Brain microvascular endothelial cell (primary cell): ENCODE measurements around the gene CELA3A.

Source experiments
- DNase-seq: peaks from one replicate; pipeline ENCODE4 v3.0.0-alpha.2; 2020
- H3K27ac ChIP-seq: fragments of 250-450 bp; sonication (Bioruptor Pico); 2 replicates; pipeline ENCODE4 v1.5.1; 2020; ENCODE audit warnings: mild to moderate bottlenecking, moderate library complexity
- H3K27me3 ChIP-seq: fragments of 250-450 bp; sonication (Bioruptor Pico); replicated peaks from 2 replicates; pipeline ENCODE4 v1.5.1; 2020; ENCODE audit warnings: mild to moderate bottlenecking
- H3K36me3 ChIP-seq: fragments of 250-450 bp; sonication (Bioruptor Pico); replicated peaks from 2 replicates; pipeline ENCODE4 v1.5.1; 2020; ENCODE audit warnings: mild to moderate bottlenecking
- H3K4me3 ChIP-seq: 2 replicates; pipeline ENCODE4 v1.5.1; 2011; ENCODE audit warnings: low read depth, mild to moderate bottlenecking, control low read depth, low read length, moderate library complexity
- CTCF ChIP-seq: IDR thresholded peaks from 2 replicates; pipeline ENCODE4 v1.5.1; 2011; ENCODE audit warnings: low read depth, mild to moderate bottlenecking, moderate library complexity, low read length, control low read depth, inconsistent platforms; ENCODE audit errors: missing control alignments
- in situ Hi-C: cut with HindIII; loops from 2 replicates; pipeline ENCODE4 v1.10.0; 2017; ENCODE audit warnings: low sequenced_read_pairs, low pct_ligation_motif_present

The CELA3A gene

GRCh38 chr1:22053017-22053860 lies 51.8 kb downstream of the CELA3A start:
- peak; percentile 45 for DNase-seq
- Histone ChIP-seq H3K27me3 (no peaks in the 10 kb centered on the region), H3K4me3 (peak overlapping the region; percentile 98), H3K36me3 (peaks cover 10% of the 10 kb centered on the region), H3K27ac (peak overlapping the region; percentile 97)
- in situ Hi-C loops, result no loop called here
- TF ChIP-seq CTCF, result no peak

- Histone ChIP-seq H3K36me3 (peaks cover 12% of the 10 kb centered on the region), H3K27me3 (no peaks in the 10 kb centered on the region), H3K27ac (peak overlapping the region; percentile 97), H3K4me3 (peak overlapping the region; percentile 98)
- TF ChIP-seq CTCF, result no peak
- in situ Hi-C loops, result no loop called here
- DNase-seq, result no peak
Measured at GRCh38 chr1:22053861-22054770, 52.7 kb downstream of the CELA3A start.

DNA sequence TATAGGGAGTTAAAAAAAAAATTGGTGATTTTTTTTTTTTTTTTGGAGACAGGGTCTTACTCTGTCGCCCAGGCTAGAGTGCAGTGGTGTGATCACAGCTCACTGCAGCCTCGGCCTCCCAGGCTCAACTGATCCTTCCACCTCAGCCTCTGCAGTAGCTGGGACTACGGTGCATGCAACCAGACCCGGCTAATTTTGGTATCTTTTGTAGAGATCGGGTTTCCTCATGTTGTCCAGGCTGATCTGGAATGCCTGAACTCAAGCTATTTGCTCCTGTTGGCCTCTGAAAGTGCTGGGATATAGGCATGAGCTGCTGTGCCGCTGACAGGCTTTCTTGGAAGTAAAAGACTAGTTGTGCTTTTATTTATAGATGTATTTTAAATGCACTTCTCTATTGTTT lies 54.0 kb downstream of the CELA3A start:
- H3K36me3 ChIP-seq, result peaks cover 12% of the 10 kb centered on the region
- no peak for TF ChIP-seq CTCF
- no peak overlapping the region for H3K4me3 ChIP-seq
- in situ Hi-C loops, result no loop called here
- H3K27me3 ChIP-seq, result no peaks in the 10 kb centered on the region
- H3K27ac ChIP-seq, result no peak overlapping the region
- no peak for DNase-seq

DNA sequence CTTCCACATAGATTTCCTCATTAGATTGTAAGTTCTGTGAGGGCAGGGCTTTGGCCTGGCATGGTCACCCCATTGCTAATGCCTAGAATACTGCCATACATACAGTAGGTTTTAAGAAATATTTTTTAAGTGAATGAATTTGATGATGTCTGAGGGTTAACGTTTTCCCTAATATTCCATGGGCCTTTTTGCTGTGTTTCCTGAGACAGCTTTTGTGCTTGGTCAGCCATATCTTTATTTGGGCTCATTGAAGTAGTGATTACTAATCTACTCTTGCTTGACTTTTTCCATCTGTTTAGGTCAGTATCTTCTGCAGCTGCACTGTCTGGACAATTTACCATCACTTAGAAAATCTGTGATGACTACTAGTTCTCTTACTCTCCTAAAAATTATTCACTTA lies 54.6 kb downstream of the CELA3A start:
- DNase-seq, result no peak
- in situ Hi-C loops, result no loop called here
- Histone ChIP-seq H3K27me3 (no peaks in the 10 kb centered on the region), H3K36me3 (peaks cover 12% of the 10 kb centered on the region), H3K27ac (no peak overlapping the region), H3K4me3 (no peak overlapping the region)
- TF ChIP-seq CTCF, result no peak

DNA sequence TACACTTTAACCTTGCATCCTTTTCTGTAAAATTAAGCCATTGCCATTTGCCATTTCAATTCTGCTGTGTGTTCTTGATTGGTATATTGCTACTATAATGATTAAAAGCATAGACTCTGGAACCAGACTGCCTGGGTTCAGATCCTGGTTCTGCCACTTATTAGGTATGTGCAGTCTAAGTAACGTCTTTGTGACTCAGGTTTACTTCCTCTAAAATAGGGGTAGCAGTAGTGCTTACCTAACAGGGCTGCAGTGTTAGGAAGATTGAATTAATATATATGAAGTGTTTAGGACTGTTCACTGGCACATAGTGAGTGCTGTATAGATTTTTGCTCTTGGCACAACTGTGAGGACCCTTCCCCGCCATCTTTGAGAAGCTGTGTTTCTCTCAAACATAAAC lies 55.5 kb downstream of the CELA3A start:
- in situ Hi-C loops, result no loop called here
- H3K36me3 ChIP-seq, result peaks cover 12% of the 10 kb centered on the region
- H3K27ac ChIP-seq, result no peak overlapping the region
- no peak overlapping the region for H3K4me3 ChIP-seq
- H3K27me3 ChIP-seq, result no peaks in the 10 kb centered on the region
- no peak for TF ChIP-seq CTCF
- no peak for DNase-seq
